ENCODE measurements around the gene FGFR2.

DNA sequence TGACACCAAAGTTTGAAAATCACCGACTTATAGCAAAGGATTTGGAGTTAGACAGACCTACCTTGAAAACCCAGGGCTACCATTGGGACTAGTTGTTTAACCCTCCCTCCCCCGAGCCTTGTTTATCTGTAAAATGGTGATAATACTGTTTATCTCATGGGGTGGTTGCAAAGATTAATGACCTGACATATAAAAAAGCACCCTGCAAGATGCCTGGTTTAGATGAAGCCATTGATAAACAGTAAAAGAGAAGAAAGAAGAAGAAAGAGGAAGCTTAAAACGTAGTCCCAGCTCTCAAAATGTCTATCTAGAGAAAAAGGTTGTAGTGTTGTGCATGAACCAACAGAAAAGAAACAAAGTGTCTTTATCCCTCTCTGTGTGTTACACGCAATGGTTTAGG lies 145.7 kb downstream of the FGFR2 start:
- TF ChIP-seq, protein P1, sequence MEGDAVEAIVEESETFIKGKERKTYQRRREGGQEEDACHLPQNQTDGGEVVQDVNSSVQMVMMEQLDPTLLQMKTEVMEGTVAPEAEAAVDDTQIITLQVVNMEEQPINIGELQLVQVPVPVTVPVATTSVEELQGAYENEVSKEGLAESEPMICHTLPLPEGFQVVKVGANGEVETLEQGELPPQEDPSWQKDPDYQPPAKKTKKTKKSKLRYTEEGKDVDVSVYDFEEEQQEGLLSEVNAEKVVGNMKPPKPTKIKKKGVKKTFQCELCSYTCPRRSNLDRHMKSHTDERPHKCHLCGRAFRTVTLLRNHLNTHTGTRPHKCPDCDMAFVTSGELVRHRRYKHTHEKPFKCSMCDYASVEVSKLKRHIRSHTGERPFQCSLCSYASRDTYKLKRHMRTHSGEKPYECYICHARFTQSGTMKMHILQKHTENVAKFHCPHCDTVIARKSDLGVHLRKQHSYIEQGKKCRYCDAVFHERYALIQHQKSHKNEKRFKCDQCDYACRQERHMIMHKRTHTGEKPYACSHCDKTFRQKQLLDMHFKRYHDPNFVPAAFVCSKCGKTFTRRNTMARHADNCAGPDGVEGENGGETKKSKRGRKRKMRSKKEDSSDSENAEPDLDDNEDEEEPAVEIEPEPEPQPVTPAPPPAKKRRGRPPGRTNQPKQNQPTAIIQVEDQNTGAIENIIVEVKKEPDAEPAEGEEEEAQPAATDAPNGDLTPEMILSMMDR (IDR thresholded peaks at IDR 0.05) = no peak
- TF ChIP-seq POLR2A (IDR thresholded peaks at IDR 0.05) = no peak
